Measurements from ENCODE around the gene DNAJC1.

DNAJC1 gene

GRCh38 chr10:21801609-21802008 lies 201.9 kb downstream of the DNAJC1 start:
- no peak for TF ChIP-seq ZFX (IDR thresholded peaks at IDR 0.05; ENCODE audit: borderline replicate concordance)
- TF ChIP-seq, protein P1, sequence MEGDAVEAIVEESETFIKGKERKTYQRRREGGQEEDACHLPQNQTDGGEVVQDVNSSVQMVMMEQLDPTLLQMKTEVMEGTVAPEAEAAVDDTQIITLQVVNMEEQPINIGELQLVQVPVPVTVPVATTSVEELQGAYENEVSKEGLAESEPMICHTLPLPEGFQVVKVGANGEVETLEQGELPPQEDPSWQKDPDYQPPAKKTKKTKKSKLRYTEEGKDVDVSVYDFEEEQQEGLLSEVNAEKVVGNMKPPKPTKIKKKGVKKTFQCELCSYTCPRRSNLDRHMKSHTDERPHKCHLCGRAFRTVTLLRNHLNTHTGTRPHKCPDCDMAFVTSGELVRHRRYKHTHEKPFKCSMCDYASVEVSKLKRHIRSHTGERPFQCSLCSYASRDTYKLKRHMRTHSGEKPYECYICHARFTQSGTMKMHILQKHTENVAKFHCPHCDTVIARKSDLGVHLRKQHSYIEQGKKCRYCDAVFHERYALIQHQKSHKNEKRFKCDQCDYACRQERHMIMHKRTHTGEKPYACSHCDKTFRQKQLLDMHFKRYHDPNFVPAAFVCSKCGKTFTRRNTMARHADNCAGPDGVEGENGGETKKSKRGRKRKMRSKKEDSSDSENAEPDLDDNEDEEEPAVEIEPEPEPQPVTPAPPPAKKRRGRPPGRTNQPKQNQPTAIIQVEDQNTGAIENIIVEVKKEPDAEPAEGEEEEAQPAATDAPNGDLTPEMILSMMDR (IDR thresholded peaks at IDR 0.05): no peak
- H3K27ac ChIP-seq: no peak overlapping the region

DNA sequence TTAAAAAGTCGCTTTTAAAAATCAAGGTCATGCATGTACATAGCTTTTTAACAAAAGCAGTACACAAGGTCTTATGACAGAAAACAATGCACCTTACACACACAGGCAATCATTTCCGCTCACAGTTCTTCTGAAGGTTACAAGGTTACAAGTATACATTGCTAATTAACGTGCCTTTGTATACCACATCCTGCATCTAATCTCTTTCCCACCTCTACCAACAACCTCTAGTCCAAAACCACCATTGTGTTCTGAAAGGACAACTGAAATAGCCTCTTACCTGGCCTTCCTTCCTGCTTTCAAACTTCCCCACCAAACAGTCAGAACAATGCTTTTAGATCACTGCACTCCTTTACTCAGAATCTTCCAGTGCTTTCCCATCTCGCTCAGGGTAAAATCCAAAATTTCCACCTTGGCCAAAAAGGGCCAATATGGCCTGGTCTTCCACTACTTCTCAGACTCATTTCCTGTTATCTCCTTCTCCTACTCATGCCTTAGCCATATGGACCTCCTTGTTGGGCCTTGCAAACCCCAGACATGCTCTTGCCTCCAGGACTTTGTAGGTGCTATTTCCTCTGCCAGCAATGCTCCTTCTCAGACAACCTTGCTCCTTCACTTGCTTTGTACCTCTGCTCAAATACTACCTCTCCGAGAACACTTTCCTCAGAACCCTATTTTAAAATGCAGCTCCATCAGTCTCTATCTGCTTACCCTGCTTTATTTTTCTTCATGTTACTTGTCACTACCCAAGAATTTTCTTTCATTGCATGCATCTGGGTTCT lies 205.4 kb downstream of the DNAJC1 start:
- TF ChIP-seq, protein P1 (IDR thresholded peaks at IDR 0.05): no peak
- TF ChIP-seq ZFX (IDR thresholded peaks at IDR 0.05; ENCODE audit: borderline replicate concordance): no peak

GRCh38 chr10:21797533-21797932 lies 206.0 kb downstream of the DNAJC1 start:
- H3K27ac ChIP-seq: no peak overlapping the region
- no peak for TF ChIP-seq ZFX (IDR thresholded peaks at IDR 0.05; ENCODE audit: borderline replicate concordance)
- TF ChIP-seq, protein P1 (IDR thresholded peaks at IDR 0.05): no peak

More for the DNA sequence above, 205.4 kb downstream of the DNAJC1 start:
- no peak overlapping the region for H3K27ac ChIP-seq

DNA sequence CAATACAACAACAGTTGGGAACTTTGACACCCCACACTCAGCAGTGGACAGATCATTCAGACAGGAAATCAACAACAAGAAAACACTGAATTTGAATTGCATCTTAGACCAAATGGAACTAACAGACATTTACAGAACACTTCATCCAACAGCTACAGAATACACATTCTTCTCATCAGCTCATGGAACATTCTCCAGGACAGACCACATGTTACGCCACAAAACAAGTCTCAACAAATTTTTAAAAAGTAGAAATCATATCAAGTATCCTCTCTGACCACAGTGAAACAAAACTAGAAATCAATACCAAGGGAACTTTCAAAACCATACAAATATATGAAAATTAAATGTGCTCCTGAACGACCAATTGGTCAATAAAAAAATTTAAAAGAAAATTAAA lies 212.3 kb downstream of the DNAJC1 start:
- no peak overlapping the region for H3K27ac ChIP-seq
- no peak for TF ChIP-seq ZFX (IDR thresholded peaks at IDR 0.05; ENCODE audit: borderline replicate concordance)
- TF ChIP-seq, protein P1 (IDR thresholded peaks at IDR 0.05): no peak

DNA sequence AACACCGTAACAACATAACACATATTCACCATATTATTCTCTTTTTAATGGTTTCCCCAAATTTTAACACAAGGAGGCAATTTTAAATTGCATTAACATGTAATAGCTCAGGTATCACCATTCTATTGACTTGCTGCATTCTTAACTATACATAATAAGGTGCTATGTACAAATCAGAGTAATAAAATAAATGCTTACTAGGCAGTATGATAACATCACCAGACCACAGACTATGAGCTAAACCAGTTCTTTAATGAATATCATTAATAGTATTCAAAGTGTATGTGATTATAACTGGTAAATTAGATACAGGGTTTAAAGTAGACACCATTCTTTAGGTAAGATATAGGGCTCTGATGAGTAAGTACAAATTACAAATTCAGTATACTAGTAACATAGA lies 226.6 kb downstream of the DNAJC1 start:
- no peak overlapping the region for H3K27ac ChIP-seq
- TF ChIP-seq, protein P1 (IDR thresholded peaks at IDR 0.05): no peak
- no peak for TF ChIP-seq ZFX (IDR thresholded peaks at IDR 0.05; ENCODE audit: borderline replicate concordance)

DNA sequence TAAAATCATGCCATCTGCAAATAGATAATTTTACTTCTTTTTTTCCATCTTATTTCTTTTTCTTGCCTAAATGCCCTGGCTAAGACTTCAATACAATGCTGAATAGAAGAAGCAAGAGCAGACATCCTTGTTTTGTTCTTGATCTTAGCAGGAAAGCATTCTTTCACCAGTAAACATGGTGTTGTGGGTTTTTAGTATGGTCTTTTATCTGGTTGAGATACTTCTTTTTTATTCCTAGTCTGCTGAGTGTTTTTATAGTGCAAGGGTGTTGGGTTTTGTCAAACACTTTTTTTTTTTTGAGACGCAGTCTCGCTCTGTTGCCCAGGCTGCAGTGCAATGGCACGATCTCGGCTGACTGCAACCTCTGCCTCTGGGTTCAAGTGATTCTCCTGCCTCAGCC lies 232.3 kb downstream of the DNAJC1 start:
- TF ChIP-seq, protein P1 (IDR thresholded peaks at IDR 0.05): no peak
- TF ChIP-seq ZFX (IDR thresholded peaks at IDR 0.05; ENCODE audit: borderline replicate concordance): no peak
- no peak overlapping the region for H3K27ac ChIP-seq

DNA sequence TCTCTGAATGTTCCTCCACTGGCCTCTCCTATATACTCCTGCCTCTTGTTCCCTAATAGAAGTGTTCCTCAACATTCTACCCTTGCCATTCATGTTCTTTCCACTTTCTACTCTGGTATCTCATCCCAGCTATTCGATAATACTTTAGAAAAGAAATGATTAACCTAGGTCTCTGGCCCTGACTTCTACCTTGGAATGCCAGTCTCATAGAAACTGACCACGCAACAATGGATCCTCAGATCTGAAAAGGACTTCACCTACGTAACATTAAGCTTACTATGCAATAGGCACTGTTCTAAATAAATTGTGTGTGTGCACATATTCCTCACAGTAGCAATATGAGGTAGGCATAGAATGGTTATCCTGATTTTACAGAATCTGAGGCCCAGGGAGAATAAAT lies 234.5 kb downstream of the DNAJC1 start:
- H3K27ac ChIP-seq: no peak overlapping the region
- TF ChIP-seq, protein P1 (IDR thresholded peaks at IDR 0.05): no peak
- TF ChIP-seq ZFX (IDR thresholded peaks at IDR 0.05; ENCODE audit: borderline replicate concordance): no peak

All from 22Rv1 (cell line).